Lower leg skin (tissue), 4 donors: ENCODE measurements around the gene DENND6B. TPM values are rescaled to one million over a fixed set of nuclear protein-coding genes. Genes with fewer than 3 reads are reported as not detected.

ENCODE experiments used
- DNase-seq, 2 donors: peaks; one replicate each; pipeline ENCODE4 v3.0.0-alpha.2; 2019; ENCODE audit warnings: low spot score in 2 of 2
- H3K4me3 ChIP-seq: fragments of 200-600 bp; sonication (generic); 2 replicates; pipeline ENCODE4 v1.5.1; 2017; ENCODE audit warnings: mild to moderate bottlenecking, low read depth; ENCODE audit not compliant: poor library complexity, severe bottlenecking
- CTCF ChIP-seq, 3 donors: fragments of 450-650 bp; IDR thresholded peaks; one replicate each; pipeline ENCODE4 v1.5.1; 2016; ENCODE audit warnings: antibody characterized with exemption in 3 of 3, mild to moderate bottlenecking in 3 of 3, moderate library complexity in 2 of 3
- POLR2A ChIP-seq, 2 donors: fragments of 450-650 bp; IDR thresholded peaks; one replicate each; pipeline ENCODE4 v1.6.1; 2016 to 2017; ENCODE audit warnings: antibody characterized with exemption in 2 of 2, mild to moderate bottlenecking in 1 of 2, moderate library complexity in 1 of 2
- WGBS, 2 donors: methylation state at CpG; one replicate each; pipeline ENCODE4 v1.1.5; 2018; 5-methylcytosine and 5-hydroxymethylcytosine counted together
- intact Hi-C: fragments of 100-400 bp; cut with DNase I; formaldehyde crosslinking; loops from one replicate; pipeline ENCODE4 v1.15.0; 2023; ENCODE audit warnings: low total_unique reads
- total RNA-seq, 4 donors: library from RNA; depleted of rRNA; stranded (reverse); fragments of >200 nt; gene quantifications; one replicate each; pipeline ENCODE4 v1.1.0, GENCODE V29; 2016

DENND6B gene
- total RNA-seq, 4 donors from 2014 or later, result 0.97 to 8.8 (median 6.5) TPM

- no peak for TF ChIP-seq CTCF (IDR thresholded peaks at IDR 0.05)
- no peak for TF ChIP-seq POLR2A (IDR thresholded peaks at IDR 0.05)
- H3K4me3 ChIP-seq, result no peak overlapping the region
- DNase-seq, result no peak
- intact Hi-C loops, result no loop called here
- 56 to 93% methylated on average over 2 to 7 of the region's 7 CpGs for WGBS, 2 donors
Measured at GRCh38 chr22:50313021-50313420, 13.8 kb downstream of the DENND6B start.

GRCh38 chr22:50312371-50312770 lies 14.4 kb downstream of the DENND6B start:
- DNase-seq, result no peak
- TF ChIP-seq CTCF (IDR thresholded peaks at IDR 0.05) (no peak), POLR2A (IDR thresholded peaks at IDR 0.05) (no peak)
- no peak overlapping the region for H3K4me3 ChIP-seq
- WGBS, 2 donors, result 95% methylated on average over 5 to 8 of the region's 12 CpGs
- intact Hi-C loops, result no loop called here

GRCh38 chr22:50311606-50312351 lies 15.0 kb downstream of the DENND6B start:
- no peak for DNase-seq
- no peak overlapping the region for H3K4me3 ChIP-seq
- intact Hi-C loops, result no loop called here
- WGBS, 2 donors, result 90 to 93% methylated on average over 20 to 23 of the region's 23 CpGs
- TF ChIP-seq CTCF (IDR thresholded peaks at IDR 0.05), result no peak
- TF ChIP-seq POLR2A (IDR thresholded peaks at IDR 0.05), result no peak

- intact Hi-C loops, result no loop called here
- WGBS, 2 donors, result 89 to 91% methylated on average over 5 to 14 of the region's 16 CpGs
- no peak for TF ChIP-seq POLR2A (IDR thresholded peaks at IDR 0.05)
- TF ChIP-seq CTCF (IDR thresholded peaks at IDR 0.05), result no peak
- H3K4me3 ChIP-seq, result no peak overlapping the region
- no peak for DNase-seq
Measured at GRCh38 chr22:50310949-50311444, 15.8 kb downstream of the DENND6B start.

- no peak for DNase-seq
- WGBS, 2 donors, result 90 to 91% methylated on average over 18 to 21 of the region's 21 CpGs
Measured at GRCh38 chr22:50310031-50310722, 16.6 kb downstream of the DENND6B start.

More at GRCh38 chr22:50310031-50310722, 16.6 kb downstream of the DENND6B start:
- intact Hi-C loops, result no loop called here
- no peak overlapping the region for H3K4me3 ChIP-seq
- TF ChIP-seq CTCF (IDR thresholded peaks at IDR 0.05) (no peak), POLR2A (IDR thresholded peaks at IDR 0.05) (no peak)
